Fibroblast of mammary gland (primary cell): ENCODE results near the gene AMD1.

Experiments
- DNase-seq: peaks from one replicate; pipeline ENCODE4 v3.0.0-alpha.2; 2010; ENCODE audit warnings: low read depth
- H3K4me3 ChIP-seq: 2 replicates; pipeline ENCODE4 v1.5.1; 2011; ENCODE audit warnings: low read depth, mild to moderate bottlenecking, low read length, moderate library complexity; ENCODE audit not compliant: control insufficient read depth
- TF ChIP-seq, protein P1 (sequence below): conservative IDR thresholded peaks from 2 replicates; pipeline ENCODE4 v1.5.1; 2011; ENCODE audit warnings: low read depth, low read length, inconsistent platforms; ENCODE audit not compliant: control insufficient read depth, insufficient read depth

Gene AMD1

DNA sequence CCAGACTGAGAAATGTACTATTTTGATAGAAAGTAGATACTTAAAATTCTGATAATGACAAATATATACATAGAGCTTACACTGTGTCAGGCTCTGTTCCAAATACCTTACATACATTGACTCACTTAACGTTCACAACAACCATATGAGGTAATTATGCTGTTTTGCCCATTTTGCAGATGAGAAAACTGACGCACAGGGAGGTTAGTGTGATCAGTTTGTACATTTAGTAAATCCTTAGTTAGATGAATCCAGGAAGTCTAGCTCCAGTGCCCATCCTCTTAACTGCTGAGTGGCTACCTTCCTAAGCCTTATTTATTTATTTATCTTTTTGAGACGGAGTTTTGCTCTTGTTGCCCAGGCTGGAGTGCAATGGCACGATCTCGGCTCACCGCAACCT is 60.6 kb downstream of the AMD1 start:
- no peak overlapping the region for H3K4me3 ChIP-seq
- TF ChIP-seq, protein P1, sequence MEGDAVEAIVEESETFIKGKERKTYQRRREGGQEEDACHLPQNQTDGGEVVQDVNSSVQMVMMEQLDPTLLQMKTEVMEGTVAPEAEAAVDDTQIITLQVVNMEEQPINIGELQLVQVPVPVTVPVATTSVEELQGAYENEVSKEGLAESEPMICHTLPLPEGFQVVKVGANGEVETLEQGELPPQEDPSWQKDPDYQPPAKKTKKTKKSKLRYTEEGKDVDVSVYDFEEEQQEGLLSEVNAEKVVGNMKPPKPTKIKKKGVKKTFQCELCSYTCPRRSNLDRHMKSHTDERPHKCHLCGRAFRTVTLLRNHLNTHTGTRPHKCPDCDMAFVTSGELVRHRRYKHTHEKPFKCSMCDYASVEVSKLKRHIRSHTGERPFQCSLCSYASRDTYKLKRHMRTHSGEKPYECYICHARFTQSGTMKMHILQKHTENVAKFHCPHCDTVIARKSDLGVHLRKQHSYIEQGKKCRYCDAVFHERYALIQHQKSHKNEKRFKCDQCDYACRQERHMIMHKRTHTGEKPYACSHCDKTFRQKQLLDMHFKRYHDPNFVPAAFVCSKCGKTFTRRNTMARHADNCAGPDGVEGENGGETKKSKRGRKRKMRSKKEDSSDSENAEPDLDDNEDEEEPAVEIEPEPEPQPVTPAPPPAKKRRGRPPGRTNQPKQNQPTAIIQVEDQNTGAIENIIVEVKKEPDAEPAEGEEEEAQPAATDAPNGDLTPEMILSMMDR = no peak
- DNase-seq = no peak

DNA sequence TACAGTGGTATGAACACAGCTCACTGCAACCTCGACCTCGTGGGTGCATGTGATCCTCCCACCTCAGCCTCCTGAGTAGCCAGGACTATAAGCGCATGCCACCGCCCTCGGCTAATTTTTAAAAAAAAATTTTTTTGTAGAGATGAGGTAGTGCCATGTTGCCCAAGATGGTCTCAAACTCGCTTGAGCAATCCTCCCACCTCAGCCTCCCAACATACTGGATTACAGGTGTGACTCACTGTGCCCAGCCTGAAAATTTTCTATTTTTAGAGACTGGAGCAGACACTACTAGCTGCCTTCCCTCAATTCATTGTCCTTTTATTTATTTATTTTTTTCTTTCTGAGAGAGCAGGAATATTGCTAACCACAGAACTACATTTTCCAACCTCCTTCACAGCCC is 63.6 kb downstream of the AMD1 start:
- TF ChIP-seq, protein P1 = no peak
- H3K4me3 ChIP-seq = no peak overlapping the region
- peak; percentile 22 for DNase-seq

DNA sequence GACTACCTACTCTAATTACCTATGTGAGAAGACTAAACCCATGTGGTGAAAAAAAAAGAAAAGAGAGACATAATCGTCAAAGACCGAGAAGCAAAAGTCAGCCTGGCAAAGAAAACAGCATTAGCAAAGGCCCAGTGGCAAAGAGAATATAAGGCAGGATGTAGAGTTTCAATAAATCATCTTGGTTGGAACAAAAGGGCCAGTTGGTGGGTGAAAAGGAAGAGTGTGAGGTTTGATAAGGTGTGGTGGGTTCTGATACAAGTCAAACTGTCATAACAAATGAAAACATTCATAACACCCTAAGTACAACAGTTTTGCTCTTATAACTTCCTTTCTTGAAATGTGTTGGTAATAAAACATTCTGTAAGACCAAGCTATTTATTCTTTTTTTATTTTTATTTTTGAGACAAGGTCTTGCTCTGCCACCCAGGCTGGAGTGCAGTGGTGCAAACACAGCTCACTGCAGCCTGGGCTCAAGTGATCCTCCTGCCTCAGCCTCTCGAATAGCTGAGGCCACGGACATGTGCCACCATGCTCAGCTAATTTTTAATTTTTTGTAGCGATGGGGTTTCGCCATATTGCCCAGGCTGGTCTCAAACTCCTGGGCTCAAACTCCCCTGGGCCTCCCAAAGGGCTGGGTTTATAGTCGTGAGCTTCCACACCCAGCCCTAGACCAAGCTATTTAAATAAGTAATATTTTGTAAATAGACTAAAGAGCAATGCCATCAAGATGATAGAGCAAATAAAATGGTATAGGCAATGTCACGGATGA is 65.0 kb downstream of the AMD1 start:
- TF ChIP-seq, protein P1 = no peak
- no peak overlapping the region for H3K4me3 ChIP-seq
- DNase-seq = no peak

DNA sequence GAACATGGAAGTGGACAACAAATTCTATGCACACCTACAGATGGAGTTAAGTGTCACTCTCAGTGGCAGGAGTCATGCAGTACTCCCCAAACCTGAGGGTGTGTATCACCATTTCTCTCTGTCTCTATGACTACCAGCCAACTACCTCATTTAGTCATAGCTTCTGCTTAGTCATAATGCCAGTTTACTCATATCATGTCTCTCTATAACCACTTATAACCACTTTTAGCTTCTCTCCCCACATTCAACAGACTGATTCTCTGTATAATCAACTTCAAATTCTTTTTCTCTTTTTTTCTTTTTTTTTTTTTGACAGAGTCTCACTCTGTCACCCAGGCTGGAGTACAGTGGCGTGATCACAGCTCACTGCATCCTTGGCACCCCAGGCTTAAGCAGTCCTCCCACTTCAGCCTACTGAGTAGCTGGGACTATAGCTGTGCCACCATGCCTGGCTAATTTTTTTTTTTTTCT is 70.1 kb downstream of the AMD1 start:
- H3K4me3 ChIP-seq = no peak overlapping the region
- TF ChIP-seq, protein P1 = no peak
- peak; percentile 95 for DNase-seq
